ENCODE results near the gene CA10.

Gene CA10

GRCh38 chr17:51674579-51675255, 483.8 kb downstream of the CA10 start:
- DNase-seq, result no peak

- no peak for DNase-seq
Observed at GRCh38 chr17:51673070-51673469, 485.4 kb downstream of the CA10 start.

GRCh38 chr17:51672065-51672464, 486.4 kb downstream of the CA10 start:
- no peak for DNase-seq

- no peak for DNase-seq
Observed at GRCh38 chr17:51670899-51671298, 487.6 kb downstream of the CA10 start.

- DNase-seq, result no peak
Observed at GRCh38 chr17:51668963-51669246, 489.6 kb downstream of the CA10 start.

- no peak for DNase-seq
Observed at GRCh38 chr17:51668155-51668962, 490.2 kb downstream of the CA10 start.

GRCh38 chr17:51667706-51668083, 490.8 kb downstream of the CA10 start:
- DNase-seq, result no peak

- DNase-seq, result no peak
Observed at GRCh38 chr17:51666971-51667705, 491.4 kb downstream of the CA10 start.

GRCh38 chr17:51662204-51663056, 496.1 kb downstream of the CA10 start:
- no peak for DNase-seq

- DNase-seq, result no peak
Observed at GRCh38 chr17:51661403-51661802, 497.1 kb downstream of the CA10 start.

- DNase-seq, result no peak
Observed at GRCh38 chr17:51660266-51660665, 498.2 kb downstream of the CA10 start.

- DNase-seq, result no peak
Observed at GRCh38 chr17:51657224-51657623, 501.3 kb downstream of the CA10 start.

- DNase-seq, result no peak
Observed at GRCh38 chr17:51653878-51654277, 504.6 kb downstream of the CA10 start.

- DNase-seq, result no peak
Observed at GRCh38 chr17:51652529-51652928, 506.0 kb downstream of the CA10 start.

- no peak for DNase-seq
Observed at GRCh38 chr17:51651513-51652298, 506.8 kb downstream of the CA10 start.

- DNase-seq, result no peak
Observed at GRCh38 chr17:51650772-51651171, 507.7 kb downstream of the CA10 start.

GRCh38 chr17:51650202-51650601, 508.3 kb downstream of the CA10 start:
- DNase-seq, result no peak

- DNase-seq, result no peak
Observed at GRCh38 chr17:51647826-51648225, 510.7 kb downstream of the CA10 start.

GRCh38 chr17:51647067-51647466, 511.4 kb downstream of the CA10 start:
- no peak for DNase-seq

- DNase-seq, result no peak
Observed at GRCh38 chr17:51646539-51646938, 512.0 kb downstream of the CA10 start.

GRCh38 chr17:51645056-51645455, 513.5 kb downstream of the CA10 start:
- DNase-seq, result no peak
